ENCODE results near the gene ZBTB7B. TPM values are rescaled to one million over a fixed set of nuclear protein-coding genes. Genes with fewer than 3 reads are reported as not detected.

Gene ZBTB7B
- polyA plus RNA-seq, 3 donors: 6.3 to 149 (median 9.6) TPM

- Histone ChIP-seq H3K4me3 (replicated peaks in 1 of 3; ENCODE audit: low read depth in 2 of 3, low read length in 3 of 3) (no peak within 1 kb of the TSS), H4K20me1 (ENCODE audit: insufficient read depth, low read length) (no peaks in the 10 kb centered on the region), H3K9me3 (replicated peaks in 1 of 2; ENCODE audit: control insufficient read depth in 1 of 2, insufficient read depth in 1 of 2, low read length in 2 of 2) (no peaks in the 10 kb centered on the region), H3K9ac (ENCODE audit: insufficient read depth, low read length, poor library complexity, severe bottlenecking) (no peak within 1 kb of the TSS), H3K36me3 (replicated peaks in 1 of 2; ENCODE audit: control insufficient read depth in 1 of 2, insufficient read depth in 2 of 2, low read length in 2 of 2) (no peaks in the 10 kb centered on the region), H2AFZ (ENCODE audit: insufficient read depth, low read depth, low read length, poor library complexity, severe bottlenecking) (no peak within 1 kb of the TSS), H3K4me2 (replicated peaks; ENCODE audit: extremely low read depth, low read length, poor library complexity, severe bottlenecking) (no peak within 1 kb of the TSS), H3K4me1 (ENCODE audit: control insufficient read depth in 1 of 2, insufficient read depth in 2 of 2, low read length in 2 of 2) (peaks cover 26 to 28% of the 10 kb centered on the region in 2 donors), H3K27me3 (ENCODE audit: control insufficient read depth in 2 of 2, insufficient read depth in 2 of 2, low read length in 2 of 2) (no peaks in the 10 kb centered on the region), H3K27ac (ENCODE audit: low read depth in 1 of 2, low read length in 2 of 2) (no peak within 1 kb of the TSS), H3K79me2 (ENCODE audit: insufficient read depth, low read length) (no peaks in the 10 kb centered on the region)
- Mint-ChIP-seq H3K9me3 (peaks cover 0 to 1% (median 0%) of the 10 kb centered on the region in 7 donors), H3K27ac (no peak within 1 kb of the TSS), H3K36me3 (peaks cover 0 to 3% of the 10 kb centered on the region in 2 donors), H3K4me3 (peak within 1 kb of the TSS in 1 of 2 donors; percentile 15), H3K27me3 (ENCODE audit: low read depth in 3 of 3) (peaks cover 8 to 12% (median 12%) of the 10 kb centered on the region in 3 donors), H3K4me1 (peaks cover 32% of the 10 kb centered on the region)
- 89% methylated on average over 5 of the region's 9 CpGs for WGBS (ENCODE audit: insufficient coverage)
- no peak for TF ChIP-seq CTCF (IDR thresholded peaks at IDR 0.05)
- DNase-seq: no peak
- intact Hi-C loops (cut with micrococcal nuclease): no loop called here
Observed at GRCh38 chr1:155033524-155033923, 30.9 kb downstream of the ZBTB7B start, which contains the start of the genes DCST1 and DCST2. Gene DCST1, plus strand, starts transcription at chr1:155033824. Its CDS starts 213 bp downstream, at chr1:155034037. Gene DCST2, minus strand, starts transcription at chr1:155033781. Its CDS starts 80 bp downstream, at chr1:155033701.

- no peaks in the 10 kb centered on the region for H3K9me3 ChIP-seq (replicated peaks in 1 of 2; ENCODE audit: control insufficient read depth in 1 of 2, insufficient read depth in 1 of 2, low read length in 2 of 2)
- no peak overlapping the region for H3K27ac ChIP-seq (ENCODE audit: low read depth in 1 of 2, low read length in 2 of 2)
- no peak overlapping the region for H3K9ac ChIP-seq (ENCODE audit: insufficient read depth, low read length, poor library complexity, severe bottlenecking)
- no peaks in the 10 kb centered on the region for H4K20me1 ChIP-seq (ENCODE audit: insufficient read depth, low read length)
- 79% methylated on average over 14 of the region's 20 CpGs for WGBS (ENCODE audit: insufficient coverage)
- H3K4me3 ChIP-seq (replicated peaks in 1 of 3; ENCODE audit: low read depth in 2 of 3, low read length in 3 of 3): no peak overlapping the region
- H3K4me3 Mint-ChIP-seq: no peak overlapping the region
- H3K4me1 ChIP-seq (ENCODE audit: control insufficient read depth in 1 of 2, insufficient read depth in 2 of 2, low read length in 2 of 2): peaks cover 26 to 28% of the 10 kb centered on the region in 2 donors
- H3K4me2 ChIP-seq (replicated peaks; ENCODE audit: extremely low read depth, low read length, poor library complexity, severe bottlenecking): no peak overlapping the region
- no peak for DNase-seq
- no peak overlapping the region for H3K27ac Mint-ChIP-seq
- no peaks in the 10 kb centered on the region for H3K36me3 Mint-ChIP-seq
- no peaks in the 10 kb centered on the region for H3K27me3 ChIP-seq (ENCODE audit: control insufficient read depth in 2 of 2, insufficient read depth in 2 of 2, low read length in 2 of 2)
- H3K36me3 ChIP-seq (replicated peaks in 1 of 2; ENCODE audit: control insufficient read depth in 1 of 2, insufficient read depth in 2 of 2, low read length in 2 of 2): no peaks in the 10 kb centered on the region
- H2AFZ ChIP-seq (ENCODE audit: insufficient read depth, low read depth, low read length, poor library complexity, severe bottlenecking): no peak overlapping the region
- intact Hi-C loops (cut with micrococcal nuclease): no loop called here
- peaks cover 33% of the 10 kb centered on the region for H3K4me1 Mint-ChIP-seq
- peaks cover 0 to 1% (median 0%) of the 10 kb centered on the region in 7 donors for H3K9me3 Mint-ChIP-seq
- H3K79me2 ChIP-seq (ENCODE audit: insufficient read depth, low read length): no peaks in the 10 kb centered on the region
- TF ChIP-seq CTCF (IDR thresholded peaks at IDR 0.05): no peak
- H3K27me3 Mint-ChIP-seq (ENCODE audit: low read depth in 3 of 3): peaks cover 10 to 18% (median 12%) of the 10 kb centered on the region in 3 donors
Observed at GRCh38 chr1:155034318-155035208, 32.0 kb downstream of the ZBTB7B start.
